Ovary (tissue), 3 donors: Measurements from ENCODE around the gene RPP25L.

Experiments
- POLR2A ChIP-seq: fragments of 450-650 bp; IDR thresholded peaks from one replicate; pipeline ENCODE4 v1.6.1; 2017; ENCODE audit warnings: antibody characterized with exemption, mild to moderate bottlenecking, moderate library complexity
- TF ChIP-seq, protein P1 (sequence below), 3 donors: fragments of 450-650 bp in 2 of 3; fragments of 200-600 bp in 1 of 3; IDR thresholded peaks; one replicate each; pipeline versions ENCODE4 v1.5.1 to v1.8.0; 2016 to 2022; ENCODE audit warnings: antibody characterized with exemption in 3 of 3, mild to moderate bottlenecking in 1 of 3
- donor health status: DM: no; HTN: no; CAD: no.

DNA sequence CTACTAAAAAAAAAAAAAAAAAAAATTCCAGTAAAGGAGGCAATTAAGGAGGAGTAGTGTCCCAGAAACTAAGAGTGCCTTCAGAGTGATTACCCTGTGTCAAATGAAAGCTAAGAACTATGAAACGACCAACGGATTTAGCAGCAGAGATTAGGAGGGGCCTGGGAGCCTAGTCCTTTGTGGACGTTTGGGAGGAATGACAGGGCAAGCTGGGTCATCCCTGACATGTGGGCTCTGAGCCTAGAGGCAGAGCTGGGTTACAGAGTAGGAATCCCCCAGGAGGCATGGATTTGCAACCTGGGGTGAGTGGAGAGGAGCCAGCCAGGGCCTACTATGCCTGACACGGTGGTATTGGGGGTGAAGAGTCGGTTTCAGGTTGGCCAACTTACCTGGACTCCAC, 21.3 kb upstream of the RPP25L start:
- TF ChIP-seq, protein P1, sequence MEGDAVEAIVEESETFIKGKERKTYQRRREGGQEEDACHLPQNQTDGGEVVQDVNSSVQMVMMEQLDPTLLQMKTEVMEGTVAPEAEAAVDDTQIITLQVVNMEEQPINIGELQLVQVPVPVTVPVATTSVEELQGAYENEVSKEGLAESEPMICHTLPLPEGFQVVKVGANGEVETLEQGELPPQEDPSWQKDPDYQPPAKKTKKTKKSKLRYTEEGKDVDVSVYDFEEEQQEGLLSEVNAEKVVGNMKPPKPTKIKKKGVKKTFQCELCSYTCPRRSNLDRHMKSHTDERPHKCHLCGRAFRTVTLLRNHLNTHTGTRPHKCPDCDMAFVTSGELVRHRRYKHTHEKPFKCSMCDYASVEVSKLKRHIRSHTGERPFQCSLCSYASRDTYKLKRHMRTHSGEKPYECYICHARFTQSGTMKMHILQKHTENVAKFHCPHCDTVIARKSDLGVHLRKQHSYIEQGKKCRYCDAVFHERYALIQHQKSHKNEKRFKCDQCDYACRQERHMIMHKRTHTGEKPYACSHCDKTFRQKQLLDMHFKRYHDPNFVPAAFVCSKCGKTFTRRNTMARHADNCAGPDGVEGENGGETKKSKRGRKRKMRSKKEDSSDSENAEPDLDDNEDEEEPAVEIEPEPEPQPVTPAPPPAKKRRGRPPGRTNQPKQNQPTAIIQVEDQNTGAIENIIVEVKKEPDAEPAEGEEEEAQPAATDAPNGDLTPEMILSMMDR (IDR thresholded peaks at IDR 0.05) = no peak
- TF ChIP-seq POLR2A = no peak
